ENCODE data around the gene CELSR1. TPM values are rescaled to one million over a fixed set of nuclear protein-coding genes. Genes with fewer than 3 reads are reported as not detected.

The CELSR1 gene
- total and polyA plus RNA-seq, 2 donors (not counting 1 experiment from before 2014, with no cell fraction given): 30.2 to 34.8 TPM

- TF ChIP-seq EZH2 (IDR thresholded peaks at IDR 0.05; ENCODE audit: borderline replicate concordance, insufficient read depth, low read depth, low read length, poor library complexity, severe bottlenecking) (no peak), CTCF (IDR thresholded peaks at IDR 0.05) (no peak)
- Histone ChIP-seq H2AFZ (ENCODE audit: insufficient read depth, low read depth, low read length, poor library complexity, severe bottlenecking) (no peak overlapping the region), H3K4me1 (ENCODE audit: control insufficient read depth in 2 of 2, insufficient read depth in 2 of 2, low read length in 2 of 2) (peaks cover 20 to 49% of the 10 kb centered on the region in 2 donors), H3K79me2 (ENCODE audit: control insufficient read depth, insufficient read depth, low read length) (peaks cover 63% of the 10 kb centered on the region), H3K4me3 (ENCODE audit: control extremely low read depth in 1 of 5, extremely low read depth in 1 of 5, insufficient read depth in 1 of 5, low read depth in 2 of 5, low read length in 4 of 5) (no peak overlapping the region), H3K27me3 (replicated peaks in 1 of 4; ENCODE audit: control extremely low read depth in 1 of 4, control insufficient read depth in 3 of 4, insufficient read depth in 4 of 4, low read length in 3 of 4) (no peaks in the 10 kb centered on the region), H4K20me1 (ENCODE audit: control insufficient read depth, insufficient read depth, low read length, poor library complexity, severe bottlenecking) (no peaks in the 10 kb centered on the region), H3K9ac (ENCODE audit: low read length) (no peak overlapping the region), H3K36me3 (replicated peaks in 1 of 2; ENCODE audit: control extremely low read depth in 1 of 2, control insufficient read depth in 1 of 2, extremely low read depth in 1 of 2, insufficient read depth in 2 of 2, low read length in 1 of 2) (peaks cover 0 to 21% of the 10 kb centered on the region in 2 experiments), H3K4me2 (replicated peaks; ENCODE audit: low read depth, low read length, poor library complexity, severe bottlenecking) (no peak overlapping the region), H3K9me3 (ENCODE audit: control extremely low read depth in 1 of 3, control insufficient read depth in 2 of 3, insufficient read depth in 1 of 3, low read length in 2 of 3) (peaks cover 0 to 18% (median 6%) of the 10 kb centered on the region in 3 donors), H3K27ac (ENCODE audit: low read length in 2 of 2) (no peak overlapping the region)
- H3K4me1 Mint-ChIP-seq: peaks cover 59% of the 10 kb centered on the region
- ATAC-seq (ENCODE audit: low read depth) (no peak), DNase-seq (no peak)
- H3K4me3 Mint-ChIP-seq: no peak overlapping the region
- ChIA-PET CTCF (no interaction called here), POLR2A (interaction anchor here (0.7 kb wide), 1 partner anchor 26 kb away, joined by 3 read pairs; no protein-coding TSS in a partner anchor)
- H3K27ac Mint-ChIP-seq: no peak overlapping the region
- intact Hi-C loops (cut with micrococcal nuclease): no loop called here
- H3K27me3 Mint-ChIP-seq: no peaks in the 10 kb centered on the region
- WGBS (ENCODE audit: insufficient coverage): 93% methylated on average over 11 of the region's 13 CpGs
- H3K9me3 Mint-ChIP-seq (ENCODE audit: insufficient read depth): peaks cover 3% of the 10 kb centered on the region
These were observed 108.0 kb downstream of the CELSR1 start for GRCh38 chr22:46429325-46429853.

- H3K79me2 ChIP-seq (ENCODE audit: control insufficient read depth, insufficient read depth, low read length): peaks cover 67% of the 10 kb centered on the region
- no peak overlapping the region for H3K9ac ChIP-seq (ENCODE audit: low read length)
- H3K4me1 Mint-ChIP-seq: peaks cover 57% of the 10 kb centered on the region
- no peak overlapping the region for H3K4me3 ChIP-seq (ENCODE audit: control extremely low read depth in 1 of 5, extremely low read depth in 1 of 5, insufficient read depth in 1 of 5, low read depth in 2 of 5, low read length in 4 of 5)
- no peaks in the 10 kb centered on the region for H3K27me3 ChIP-seq (replicated peaks in 1 of 4; ENCODE audit: control extremely low read depth in 1 of 4, control insufficient read depth in 3 of 4, insufficient read depth in 4 of 4, low read length in 3 of 4)
- intact Hi-C loops (cut with micrococcal nuclease): no loop called here
- peaks cover 3% of the 10 kb centered on the region for H3K9me3 Mint-ChIP-seq (ENCODE audit: insufficient read depth)
- H3K4me3 Mint-ChIP-seq: no peak overlapping the region
- no peak for TF ChIP-seq EZH2 (IDR thresholded peaks at IDR 0.05; ENCODE audit: borderline replicate concordance, insufficient read depth, low read depth, low read length, poor library complexity, severe bottlenecking)
- no peak for TF ChIP-seq CTCF (IDR thresholded peaks at IDR 0.05)
- no peak overlapping the region for H2AFZ ChIP-seq (ENCODE audit: insufficient read depth, low read depth, low read length, poor library complexity, severe bottlenecking)
- ChIA-PET POLR2A (interaction anchor here (0.6 to 0.7 kb wide), 2 partner anchors 26 to 658 kb away, joined by 3 to 5 read pairs; no protein-coding TSS in a partner anchor), CTCF (no interaction called here)
- peaks cover 0 to 18% (median 6%) of the 10 kb centered on the region in 3 donors for H3K9me3 ChIP-seq (ENCODE audit: control extremely low read depth in 1 of 3, control insufficient read depth in 2 of 3, insufficient read depth in 1 of 3, low read length in 2 of 3)
- H4K20me1 ChIP-seq (ENCODE audit: control insufficient read depth, insufficient read depth, low read length, poor library complexity, severe bottlenecking): no peaks in the 10 kb centered on the region
- H3K4me2 ChIP-seq (replicated peaks; ENCODE audit: low read depth, low read length, poor library complexity, severe bottlenecking): no peak overlapping the region
- peaks cover 0 to 21% of the 10 kb centered on the region in 2 experiments for H3K36me3 ChIP-seq (replicated peaks in 1 of 2; ENCODE audit: control extremely low read depth in 1 of 2, control insufficient read depth in 1 of 2, extremely low read depth in 1 of 2, insufficient read depth in 2 of 2, low read length in 1 of 2)
- no peak overlapping the region for H3K27ac Mint-ChIP-seq
- 92% methylated on average over 24 of the region's 24 CpGs for WGBS (ENCODE audit: insufficient coverage)
- DNase-seq (no peak), ATAC-seq (ENCODE audit: low read depth) (no peak)
- H3K27me3 Mint-ChIP-seq: no peaks in the 10 kb centered on the region
- H3K4me1 ChIP-seq (ENCODE audit: control insufficient read depth in 2 of 2, insufficient read depth in 2 of 2, low read length in 2 of 2): peaks cover 15 to 42% of the 10 kb centered on the region in 2 donors
- H3K27ac ChIP-seq (ENCODE audit: low read length in 2 of 2): no peak overlapping the region
These were observed 108.7 kb downstream of the CELSR1 start for GRCh38 chr22:46428602-46429324.
